ENCODE results near the gene ACVR2B.

ACVR2B gene

GRCh38 chr3:38489766-38490165, 36.1 kb downstream of the ACVR2B start:
- no peak for DNase-seq

GRCh38 chr3:38490281-38491030, 36.8 kb downstream of the ACVR2B start:
- DNase-seq, result no peak

GRCh38 chr3:38491215-38491614, 37.5 kb downstream of the ACVR2B start:
- DNase-seq, result no peak

GRCh38 chr3:38493031-38493430, 39.3 kb downstream of the ACVR2B start:
- no peak for DNase-seq

- DNase-seq, result peak; percentile 86
Measured at GRCh38 chr3:38496131-38496910, 42.6 kb downstream of the ACVR2B start, which contains the start of gene EXOG. Gene EXOG (plus strand): TSS chr3:38496340. CDS start chr3:38496368, 28 bp downstream.

- no peak for DNase-seq
Measured at GRCh38 chr3:38497031-38497430, 43.3 kb downstream of the ACVR2B start.

GRCh38 chr3:38500688-38501417, 47.2 kb downstream of the ACVR2B start:
- DNase-seq, result no peak

- DNase-seq, result no peak
Measured at GRCh38 chr3:38507120-38507519, 53.4 kb downstream of the ACVR2B start.

GRCh38 chr3:38509732-38510131, 56.0 kb downstream of the ACVR2B start:
- no peak for DNase-seq

- no peak for DNase-seq
Measured at GRCh38 chr3:38510631-38511030, 56.9 kb downstream of the ACVR2B start.

- DNase-seq, result no peak
Measured at GRCh38 chr3:38511546-38511945, 57.9 kb downstream of the ACVR2B start.

GRCh38 chr3:38515367-38515766, 61.7 kb downstream of the ACVR2B start:
- no peak for DNase-seq

GRCh38 chr3:38516669-38517068, 63.0 kb downstream of the ACVR2B start:
- DNase-seq, result no peak

- DNase-seq, result no peak
Measured at GRCh38 chr3:38519000-38519399, 65.3 kb downstream of the ACVR2B start.

- DNase-seq, result no peak
Measured at GRCh38 chr3:38519651-38520050, 66.0 kb downstream of the ACVR2B start.

- DNase-seq, result peak; percentile 15
Measured at GRCh38 chr3:38521391-38521987, 67.8 kb downstream of the ACVR2B start.

- no peak for DNase-seq
Measured at GRCh38 chr3:38522002-38522401, 68.3 kb downstream of the ACVR2B start.

- no peak for DNase-seq
Measured at GRCh38 chr3:38524141-38524739, 70.5 kb downstream of the ACVR2B start.

GRCh38 chr3:38526792-38527191, 73.1 kb downstream of the ACVR2B start:
- DNase-seq, result no peak

- DNase-seq, result no peak
Measured at GRCh38 chr3:38528457-38528856, 74.8 kb downstream of the ACVR2B start.

- no peak for DNase-seq
Measured at GRCh38 chr3:38532529-38532928, 78.8 kb downstream of the ACVR2B start.

- no peak for DNase-seq
Measured at GRCh38 chr3:38533285-38533976, 79.7 kb downstream of the ACVR2B start.
